ENCODE results near the gene PLXDC1.
"Not testable (repeated sequence)": the region's sequence is repeated elsewhere in the genome, so short reads cannot be mapped to it uniquely, and the experiment has no call there.

The PLXDC1 gene

GRCh38 chr17:39062846-39063680 lies 88.4 kb downstream of the PLXDC1 start:
- DNase-seq (ENCODE audit: low read depth), result no peak

DNA sequence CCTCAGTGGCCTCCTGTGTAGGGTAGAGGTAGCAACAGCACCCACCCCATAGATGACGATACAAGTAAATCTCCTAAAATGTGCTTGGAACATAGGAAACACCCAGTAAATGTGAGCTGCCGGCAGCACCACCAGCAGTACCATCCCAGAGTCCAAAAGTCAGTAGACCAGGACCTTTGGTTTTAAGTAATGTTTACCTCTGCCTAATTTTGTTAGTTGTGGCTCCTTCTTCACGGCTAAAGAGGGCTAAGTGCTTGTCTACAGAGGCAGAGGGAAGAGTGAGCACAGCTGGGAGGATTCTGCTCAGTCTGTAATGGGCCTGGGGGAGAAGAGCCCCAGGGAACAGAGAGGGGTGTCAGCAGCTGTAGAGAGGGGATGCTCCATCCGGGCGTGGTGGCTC lies 92.9 kb downstream of the PLXDC1 start:
- DNase-seq (ENCODE audit: low read depth), result no peak

DNA sequence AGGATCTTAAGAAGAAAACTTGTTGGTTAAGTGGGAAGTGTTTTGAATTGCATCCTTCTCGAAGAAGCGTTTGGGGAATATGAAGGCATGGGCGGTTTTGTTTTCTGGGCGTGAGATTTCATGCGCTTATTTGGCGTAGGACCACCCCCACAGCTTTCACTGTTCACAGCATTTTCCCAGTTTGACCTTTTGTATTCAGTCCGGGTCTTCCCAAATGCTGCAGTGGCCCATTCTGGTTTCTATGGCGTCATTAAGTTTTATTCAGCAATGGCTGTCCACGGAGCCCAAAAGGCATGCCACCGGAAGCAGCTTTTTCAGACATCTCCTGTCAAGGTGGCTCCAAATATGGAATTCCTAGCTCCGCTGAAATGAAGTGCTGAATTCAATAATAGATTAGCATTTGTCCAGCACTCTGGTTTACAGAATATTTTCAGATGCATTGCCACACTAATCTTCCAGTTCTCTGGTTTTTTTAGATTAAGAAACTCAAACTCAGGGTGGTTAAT lies 93.7 kb downstream of the PLXDC1 start:
- DNase-seq (ENCODE audit: low read depth), result no peak

- DNase-seq (ENCODE audit: low read depth), result no peak
Observed at GRCh38 chr17:39054111-39054645, 97.3 kb downstream of the PLXDC1 start.

DNA sequence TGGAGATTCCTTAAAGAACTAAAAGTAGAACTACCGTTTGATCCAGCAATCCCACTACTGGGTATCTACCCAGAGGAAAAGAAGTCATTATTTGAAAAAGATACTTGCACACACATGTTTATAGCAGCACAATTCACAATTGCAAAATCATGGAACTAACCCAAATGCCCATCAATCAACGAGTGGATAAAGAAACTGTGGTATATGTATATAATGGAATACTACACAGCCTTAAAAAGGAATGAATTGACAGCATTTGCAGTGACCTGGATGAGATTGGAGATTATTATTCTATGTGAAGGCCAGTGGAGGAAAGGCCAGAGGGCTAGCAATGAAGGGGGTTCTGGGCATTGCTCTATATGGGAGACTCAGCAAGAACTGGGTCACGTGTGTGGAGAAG lies 99.0 kb downstream of the PLXDC1 start:
- DNase-seq (ENCODE audit: low read depth), result not testable (repeated sequence)

- no peak for DNase-seq (ENCODE audit: low read depth)
Observed at GRCh38 chr17:39051001-39051585, 100.3 kb downstream of the PLXDC1 start.

DNA sequence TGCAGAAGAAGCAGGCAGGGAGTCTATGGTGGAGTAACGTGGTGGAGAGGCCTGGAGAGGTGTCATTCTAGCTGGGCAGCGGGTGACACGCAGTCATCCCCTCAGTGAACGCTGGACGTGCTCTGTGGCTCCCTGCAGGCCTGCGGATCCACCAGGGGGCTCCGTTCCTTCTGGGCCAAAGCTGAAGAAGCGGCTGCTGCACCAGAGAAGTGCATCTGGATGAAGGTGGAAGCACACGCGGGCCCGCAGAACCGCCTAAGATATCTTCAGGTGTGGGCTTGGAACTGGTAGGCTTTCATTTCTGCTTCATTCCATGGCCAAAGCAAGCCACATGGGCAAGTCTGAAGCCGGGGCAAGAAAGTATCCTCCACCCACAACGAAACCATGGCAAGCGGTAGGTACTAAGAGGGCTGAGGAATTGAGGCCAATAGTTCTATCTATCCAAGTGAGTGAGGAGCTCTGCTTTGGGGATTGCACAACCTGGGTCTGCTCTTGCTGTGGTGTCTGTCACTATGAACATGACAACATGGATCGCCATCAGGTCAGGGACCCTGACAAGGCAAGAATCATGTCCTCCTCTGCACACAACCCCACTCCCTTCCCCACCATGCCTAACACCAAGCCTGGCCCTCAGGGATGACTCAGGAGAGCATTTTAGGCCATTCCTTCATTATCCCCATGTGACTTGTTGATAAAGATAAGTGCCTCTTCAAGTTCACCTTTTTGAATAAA lies 105.3 kb downstream of the PLXDC1 start:
- no peak for DNase-seq (ENCODE audit: low read depth)

DNA sequence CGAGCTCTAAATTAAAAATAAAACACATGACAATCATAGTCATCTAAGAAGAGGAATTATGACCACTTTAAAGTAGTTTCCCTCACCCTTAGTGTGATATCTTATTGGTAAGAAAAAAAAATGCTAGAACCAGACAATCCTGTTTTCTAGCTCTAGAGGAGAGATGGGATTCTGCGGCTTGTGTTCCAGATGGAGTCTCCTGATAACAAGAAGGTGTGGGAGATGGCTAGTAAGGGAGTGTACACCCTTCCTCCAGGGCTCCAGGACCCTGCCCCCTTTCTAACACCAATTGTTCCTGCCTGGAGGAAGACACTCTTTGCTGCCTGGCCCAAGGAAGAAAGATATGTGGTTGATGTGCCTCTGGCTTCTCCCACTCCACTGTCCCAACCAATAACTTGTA lies 115.4 kb downstream of the PLXDC1 start:
- no peak for DNase-seq (ENCODE audit: low read depth)

- DNase-seq (ENCODE audit: low read depth), result not testable (repeated sequence)
Observed at GRCh38 chr17:39035578-39035977, 115.9 kb downstream of the PLXDC1 start.

DNA sequence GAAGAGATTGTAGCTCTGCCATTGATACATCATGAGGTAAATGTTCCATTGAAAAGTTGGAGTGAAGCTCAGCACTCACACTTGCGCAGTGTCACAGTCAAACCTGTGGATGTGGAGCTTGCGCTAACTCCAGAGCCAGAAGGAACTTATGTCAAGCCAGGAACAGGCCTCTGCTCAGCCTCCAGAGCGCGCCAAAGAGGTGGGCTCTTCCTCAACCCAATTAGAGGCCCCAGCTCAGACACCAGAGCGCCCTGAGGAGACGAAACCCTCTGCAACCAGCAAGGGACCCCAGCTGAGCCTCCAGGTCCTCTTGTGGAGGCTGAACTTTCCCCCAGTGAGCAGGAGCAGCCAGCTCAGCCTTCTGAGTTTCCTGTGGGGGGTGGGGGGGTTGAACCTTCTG lies 122.7 kb downstream of the PLXDC1 start:
- DNase-seq (ENCODE audit: low read depth), result no peak

DNA sequence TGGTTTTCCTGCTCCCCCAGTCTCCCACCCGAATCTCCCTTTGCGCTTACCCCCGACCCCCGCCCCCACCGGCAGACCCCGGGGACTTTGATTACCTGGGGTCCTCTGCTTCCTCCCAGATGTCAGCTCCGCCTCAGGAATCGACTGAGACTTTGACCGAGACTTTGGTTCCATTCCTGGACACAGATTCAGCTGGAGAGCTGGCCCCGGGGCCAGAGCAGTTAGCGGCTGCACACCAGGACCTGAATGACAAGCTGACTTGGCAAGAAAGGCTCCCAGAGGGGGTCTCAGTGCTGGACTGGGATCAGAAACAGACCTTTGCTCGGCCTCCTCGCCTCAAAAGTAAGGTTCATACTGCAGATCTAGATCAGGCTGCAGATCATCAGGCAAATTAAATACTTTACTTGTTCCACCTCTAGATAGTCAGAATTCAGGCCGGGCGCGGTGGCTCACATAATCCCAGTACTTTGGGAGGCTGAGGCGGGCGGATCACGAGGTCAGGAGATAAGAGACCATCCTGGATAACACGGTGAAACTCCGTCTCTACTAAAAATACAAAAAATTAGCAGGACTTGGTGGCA lies 123.9 kb downstream of the PLXDC1 start:
- DNase-seq (ENCODE audit: low read depth), result no peak

DNA sequence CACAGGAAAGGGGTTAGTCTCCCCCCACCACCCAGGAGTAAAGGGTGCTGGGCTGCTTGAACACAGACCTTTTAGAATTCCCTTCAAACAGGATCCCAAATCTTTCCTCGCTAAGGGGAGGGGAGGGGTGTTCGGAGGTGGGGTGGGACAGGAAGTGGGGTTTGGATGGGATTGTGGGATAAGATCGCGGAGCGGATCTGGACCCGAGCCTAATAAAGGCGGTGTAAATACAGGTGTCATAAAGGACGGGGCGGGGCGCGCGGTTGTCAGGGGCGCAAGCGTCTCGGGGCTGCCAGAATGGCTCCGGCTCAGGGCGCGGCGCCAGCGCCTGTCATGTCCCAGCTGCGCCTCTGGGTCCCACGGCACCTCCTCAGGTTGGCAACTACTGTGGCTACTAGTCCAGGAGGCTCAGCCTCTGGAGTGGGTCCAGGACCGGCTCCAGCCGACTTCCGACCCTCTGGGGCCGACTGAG lies 124.4 kb downstream of the PLXDC1 start:
- DNase-seq (ENCODE audit: low read depth), result no peak

DNA sequence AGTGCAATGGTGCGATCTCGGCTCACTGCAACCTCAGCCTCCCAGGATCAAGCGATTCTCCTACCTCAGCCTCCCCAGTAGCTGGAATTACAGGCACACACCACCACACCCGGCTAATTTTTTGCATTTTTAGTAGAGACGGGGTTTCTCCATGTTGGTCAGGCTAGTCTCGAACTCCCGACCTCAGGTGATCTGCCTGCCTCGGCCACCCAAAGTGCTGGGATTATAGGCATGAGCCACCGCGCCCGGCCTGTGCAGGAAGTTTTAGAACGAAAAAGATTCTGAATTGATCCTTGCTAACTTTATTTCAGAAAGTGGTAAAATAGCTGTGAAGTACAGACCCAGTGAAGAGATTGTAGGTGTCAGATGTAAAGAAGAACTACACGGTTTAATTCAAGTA lies 125.1 kb downstream of the PLXDC1 start:
- not testable (repeated sequence) for DNase-seq (ENCODE audit: low read depth)

- no peak for DNase-seq (ENCODE audit: low read depth)
Observed at GRCh38 chr17:39022924-39023323, 128.5 kb downstream of the PLXDC1 start.

- DNase-seq (ENCODE audit: low read depth), result not testable (repeated sequence)
Observed at GRCh38 chr17:39020037-39020436, 131.4 kb downstream of the PLXDC1 start.

DNA sequence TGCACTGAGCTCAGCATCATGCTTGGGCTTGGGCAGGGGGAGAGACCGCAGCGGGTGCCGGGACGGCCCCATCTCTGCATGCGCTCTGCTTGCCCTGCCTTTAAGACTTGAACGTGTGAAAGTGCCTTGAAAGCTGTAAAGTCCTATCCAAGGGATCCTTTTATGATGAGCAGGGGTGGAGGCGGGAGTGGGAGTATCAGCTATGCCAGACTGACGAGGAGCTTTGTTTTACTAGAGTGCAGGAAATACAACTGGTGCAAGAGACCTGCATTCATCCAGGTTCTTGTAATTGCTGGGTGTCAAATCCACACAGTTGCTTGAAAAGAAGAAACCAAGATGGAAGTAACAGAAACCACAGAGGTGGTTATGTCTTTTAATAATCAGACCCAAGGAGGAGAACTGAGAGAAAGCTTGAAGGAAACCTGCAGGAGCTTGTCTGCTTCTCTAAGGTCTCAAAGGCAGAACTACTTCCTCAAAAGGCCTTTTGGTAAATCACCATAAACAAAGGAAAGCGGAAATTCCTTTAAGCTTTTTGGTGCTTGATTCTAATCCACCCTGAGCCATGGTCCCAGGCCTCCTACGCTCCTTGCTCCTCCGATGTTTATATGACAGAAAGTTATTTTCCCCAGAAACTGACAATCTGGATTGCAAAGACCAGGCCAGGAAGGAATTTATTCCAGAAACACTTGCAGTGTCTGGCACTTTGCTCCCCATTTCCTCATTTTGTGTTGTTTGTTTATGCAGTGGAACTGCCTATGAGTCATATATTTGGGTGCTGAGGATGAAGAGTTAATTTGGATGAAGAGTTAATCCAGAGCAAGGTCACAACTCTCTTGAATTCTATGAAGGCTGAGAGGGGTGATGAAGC lies 132.9 kb downstream of the PLXDC1 start:
- no peak for DNase-seq (ENCODE audit: low read depth)

GRCh38 chr17:39016193-39017153 lies 135.0 kb downstream of the PLXDC1 start:
- no peak for DNase-seq (ENCODE audit: low read depth)

- DNase-seq (ENCODE audit: low read depth), result no peak
Observed at GRCh38 chr17:39015546-39015935, 135.9 kb downstream of the PLXDC1 start.

GRCh38 chr17:39014795-39015545 lies 136.5 kb downstream of the PLXDC1 start:
- no peak for DNase-seq (ENCODE audit: low read depth)

Measured in stimulated activated CD8-positive, alpha-beta memory T cell treated with anti-CD3 and anti-CD28 coated beads, Interleukin-7, amount 100 ng/mL, for 24 hours (primary cell).